ENCODE measurements around the gene USP25.

- no peak for TF ChIP-seq CTCF (tag by site-specific recombination; IDR thresholded peaks at IDR 0.05)
- no peak for TF ChIP-seq REST (tag by site-specific recombination; IDR thresholded peaks at IDR 0.05)
- TF ChIP-seq SCRT2 (tag by site-specific recombination; IDR thresholded peaks at IDR 0.05): no peak
- no peak for TF ChIP-seq ATF2 (tag by site-specific recombination; IDR thresholded peaks at IDR 0.05; ENCODE audit: low read depth)
- no peak for TF ChIP-seq ZNF24 (tag by site-specific recombination; IDR thresholded peaks at IDR 0.05)
- TF ChIP-seq ZNF837 (tag by site-specific recombination; IDR thresholded peaks at IDR 0.05): no peak
These were observed 79.3 kb downstream of the USP25 start for GRCh38 chr21:15809065-15809464.

All from HEK293 (cell line).